BE2C (cell line): ENCODE measurements around the gene GPC1.

Experiments used
- DNase-seq: peaks from one replicate; pipeline ENCODE4 v3.0.0-alpha.2; 2020
- H3K27me3 ChIP-seq: fragments of 250-450 bp; sonication (Bioruptor Pico); 2 replicates; pipeline ENCODE4 v1.5.1; 2020; ENCODE audit warnings: mild to moderate bottlenecking
- H3K36me3 ChIP-seq: fragments of 250-450 bp; sonication (Bioruptor Pico); 2 replicates; pipeline ENCODE4 v1.5.1; 2020; ENCODE audit warnings: mild to moderate bottlenecking
- H3K4me1 ChIP-seq: fragments of 250-450 bp; sonication (Bioruptor Pico); 2 replicates; pipeline ENCODE4 v1.5.1; 2020
- H3K4me3 ChIP-seq: 2 replicates; pipeline ENCODE4 v1.5.1; 2011; ENCODE audit warnings: low read depth, low read length
- H3K9me3 ChIP-seq: fragments of 250-450 bp; sonication (Bioruptor Pico); 2 replicates; pipeline ENCODE4 v1.5.1; 2020
- TF ChIP-seq, protein P1 (sequence below): IDR thresholded peaks from 2 replicates; pipeline ENCODE4 v1.5.1; 2012; ENCODE audit warnings: mild to moderate bottlenecking, low read depth, low read length

GPC1 gene

GRCh38 chr2:240469239-240469636 is 33.8 kb downstream of the GPC1 start:
- H3K27me3 ChIP-seq, result no peaks in the 10 kb centered on the region
- TF ChIP-seq, protein P1, sequence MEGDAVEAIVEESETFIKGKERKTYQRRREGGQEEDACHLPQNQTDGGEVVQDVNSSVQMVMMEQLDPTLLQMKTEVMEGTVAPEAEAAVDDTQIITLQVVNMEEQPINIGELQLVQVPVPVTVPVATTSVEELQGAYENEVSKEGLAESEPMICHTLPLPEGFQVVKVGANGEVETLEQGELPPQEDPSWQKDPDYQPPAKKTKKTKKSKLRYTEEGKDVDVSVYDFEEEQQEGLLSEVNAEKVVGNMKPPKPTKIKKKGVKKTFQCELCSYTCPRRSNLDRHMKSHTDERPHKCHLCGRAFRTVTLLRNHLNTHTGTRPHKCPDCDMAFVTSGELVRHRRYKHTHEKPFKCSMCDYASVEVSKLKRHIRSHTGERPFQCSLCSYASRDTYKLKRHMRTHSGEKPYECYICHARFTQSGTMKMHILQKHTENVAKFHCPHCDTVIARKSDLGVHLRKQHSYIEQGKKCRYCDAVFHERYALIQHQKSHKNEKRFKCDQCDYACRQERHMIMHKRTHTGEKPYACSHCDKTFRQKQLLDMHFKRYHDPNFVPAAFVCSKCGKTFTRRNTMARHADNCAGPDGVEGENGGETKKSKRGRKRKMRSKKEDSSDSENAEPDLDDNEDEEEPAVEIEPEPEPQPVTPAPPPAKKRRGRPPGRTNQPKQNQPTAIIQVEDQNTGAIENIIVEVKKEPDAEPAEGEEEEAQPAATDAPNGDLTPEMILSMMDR, result 0 out of 2 replicates have a peak, but pooled peaks have one; percentile 1
- H3K36me3 ChIP-seq, result no peaks in the 10 kb centered on the region; the same call in 1 of the 2 replicates
- DNase-seq, result peak; percentile 11
- H3K9me3 ChIP-seq, result peaks cover 3% of the 10 kb centered on the region; the same call in 1 of the 2 replicates
- peaks cover 3% of the 10 kb centered on the region for H3K4me1 ChIP-seq
- no peak overlapping the region for H3K4me3 ChIP-seq

- TF ChIP-seq, protein P1, result no peak
- H3K36me3 ChIP-seq, result no peaks in the 10 kb centered on the region; the same call in 1 of the 2 replicates
- peaks cover 3% of the 10 kb centered on the region; the same call in 1 of the 2 replicates for H3K9me3 ChIP-seq
These were observed 34.3 kb downstream of the GPC1 start for GRCh38 chr2:240469740-240470139.

GRCh38 chr2:240472078-240472790 is 36.8 kb downstream of the GPC1 start:
- DNase-seq, result no peak
- Histone ChIP-seq H3K27me3 (no peaks in the 10 kb centered on the region), H3K4me3 (no peak overlapping the region), H3K9me3 (peaks cover 3% of the 10 kb centered on the region; the same call in 1 of the 2 replicates), H3K36me3 (no peaks in the 10 kb centered on the region), H3K4me1 (no peaks in the 10 kb centered on the region)
- TF ChIP-seq, protein P1, result no peak

More at GRCh38 chr2:240469740-240470139, 34.3 kb downstream of the GPC1 start:
- Histone ChIP-seq H3K4me3 (no peak overlapping the region), H3K4me1 (peaks cover 3% of the 10 kb centered on the region), H3K27me3 (no peaks in the 10 kb centered on the region)
- no peak for DNase-seq

GRCh38 chr2:240473211-240473610 is 37.7 kb downstream of the GPC1 start:
- Histone ChIP-seq H3K36me3 (no peaks in the 10 kb centered on the region), H3K4me1 (no peaks in the 10 kb centered on the region), H3K27me3 (no peaks in the 10 kb centered on the region), H3K4me3 (no peak overlapping the region), H3K9me3 (peaks cover 3% of the 10 kb centered on the region; the same call in 1 of the 2 replicates)
- DNase-seq, result no peak
- TF ChIP-seq, protein P1, result no peak

- DNase-seq, result peak; percentile 21
- Histone ChIP-seq H3K27me3 (no peaks in the 10 kb centered on the region), H3K9me3 (no peaks in the 10 kb centered on the region), H3K36me3 (no peaks in the 10 kb centered on the region), H3K4me3 (no peak overlapping the region), H3K4me1 (no peaks in the 10 kb centered on the region)
- TF ChIP-seq, protein P1, result no peak
These were observed 42.5 kb downstream of the GPC1 start for GRCh38 chr2:240477916-240478315.
